HG03135 (cell line): ENCODE results near the gene SEL1L.
"Not testable (repeated sequence)": the region's sequence is repeated elsewhere in the genome, so short reads cannot be mapped to it uniquely, and the experiment has no call there.

ENCODE experiments used
- ATAC-seq: cut with Tn5 transposase; IDR thresholded peaks from one replicate; pipeline ENCODE4 v1.9.1; 2021; ENCODE audit warnings: mild to moderate bottlenecking, moderate library complexity; ENCODE audit not compliant: unreplicated experiment

Gene SEL1L

DNA sequence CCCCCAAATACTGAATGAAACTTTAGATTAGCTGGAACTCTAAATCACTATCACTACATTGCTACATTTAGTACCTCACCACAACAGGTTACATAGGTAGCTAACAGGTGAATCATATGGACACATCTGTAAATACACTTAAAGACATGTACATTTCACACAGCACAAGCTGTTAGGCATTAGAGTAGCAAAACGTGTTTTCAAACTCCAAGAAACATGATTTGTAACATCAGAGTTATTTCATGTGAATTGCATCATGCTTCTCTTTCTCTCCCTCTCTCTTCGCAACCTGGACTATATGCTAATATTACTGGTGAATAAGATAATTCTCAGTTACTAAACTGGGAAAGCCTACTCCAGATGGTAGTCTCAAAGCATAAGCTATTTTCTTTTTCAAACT, 4.3 kb downstream of the SEL1L start:
- ATAC-seq = no peak

- ATAC-seq = no peak
Measured at GRCh38 chr14:81525129-81525528, 8.5 kb downstream of the SEL1L start.

DNA sequence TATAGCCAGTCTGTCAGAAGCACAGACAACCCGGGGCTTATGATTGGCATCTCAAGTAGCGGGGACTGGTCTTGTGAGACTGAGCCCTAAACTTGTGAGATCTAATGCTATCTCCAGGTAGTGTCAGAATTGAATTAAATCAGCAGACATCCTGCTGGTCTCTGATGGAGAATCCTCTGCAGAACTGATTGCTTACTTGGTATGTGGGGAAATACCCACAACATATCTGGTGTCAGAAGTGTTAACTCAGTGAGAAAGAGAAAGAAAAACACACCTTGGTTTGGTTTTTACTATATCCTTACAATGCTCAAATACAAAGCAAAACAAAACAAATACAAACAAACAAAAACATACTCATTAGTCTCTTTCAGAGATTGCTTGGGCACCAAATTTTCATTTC, 10.0 kb downstream of the SEL1L start:
- ATAC-seq = no peak

- ATAC-seq = no peak
Measured at GRCh38 chr14:81523016-81523415, 10.6 kb downstream of the SEL1L start.

GRCh38 chr14:81521356-81521755, 12.3 kb downstream of the SEL1L start:
- ATAC-seq = no peak

DNA sequence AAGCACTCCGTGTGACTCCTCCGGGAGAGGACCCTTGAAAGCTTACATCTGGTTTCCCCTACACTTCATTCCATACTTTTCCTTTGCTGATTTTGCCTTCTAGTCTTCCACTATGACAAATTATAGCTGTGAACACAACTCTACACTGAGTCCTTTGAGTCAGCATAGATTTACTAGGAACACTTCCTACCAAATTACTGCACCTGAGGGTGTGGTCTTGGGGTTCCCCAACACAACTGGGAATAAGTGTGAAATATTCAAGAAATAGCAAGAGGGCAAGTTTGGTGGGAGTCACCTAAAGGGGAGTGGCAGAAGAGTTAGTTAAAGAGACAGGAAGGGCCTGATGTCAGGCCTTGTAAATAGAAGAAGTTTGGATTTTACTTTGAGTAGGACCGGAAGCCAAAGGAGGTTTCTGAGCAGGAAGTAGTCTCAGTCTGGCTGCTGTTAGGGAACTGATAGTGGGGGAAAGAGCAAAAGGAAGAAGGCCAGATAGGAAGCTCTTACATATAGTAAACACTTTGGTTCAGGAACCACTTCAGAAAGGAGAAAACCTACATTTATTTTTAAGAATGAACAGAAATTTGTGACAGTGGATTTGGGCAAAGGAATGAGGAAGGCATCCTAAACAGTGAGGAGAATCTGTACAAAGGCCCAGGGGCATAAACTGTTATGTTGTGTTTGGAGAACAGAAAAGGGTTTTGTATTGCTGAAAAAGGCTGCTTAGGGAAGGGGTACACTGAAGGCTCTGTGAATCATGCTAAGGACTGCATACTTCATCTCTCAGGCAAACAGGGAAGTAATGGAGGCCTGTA, 14.2 kb downstream of the SEL1L start:
- peak; percentile 62 for ATAC-seq

- no peak for ATAC-seq
Measured at GRCh38 chr14:81517798-81518398, 15.8 kb downstream of the SEL1L start.

- no peak for ATAC-seq
Measured at GRCh38 chr14:81516986-81517797, 16.5 kb downstream of the SEL1L start.

DNA sequence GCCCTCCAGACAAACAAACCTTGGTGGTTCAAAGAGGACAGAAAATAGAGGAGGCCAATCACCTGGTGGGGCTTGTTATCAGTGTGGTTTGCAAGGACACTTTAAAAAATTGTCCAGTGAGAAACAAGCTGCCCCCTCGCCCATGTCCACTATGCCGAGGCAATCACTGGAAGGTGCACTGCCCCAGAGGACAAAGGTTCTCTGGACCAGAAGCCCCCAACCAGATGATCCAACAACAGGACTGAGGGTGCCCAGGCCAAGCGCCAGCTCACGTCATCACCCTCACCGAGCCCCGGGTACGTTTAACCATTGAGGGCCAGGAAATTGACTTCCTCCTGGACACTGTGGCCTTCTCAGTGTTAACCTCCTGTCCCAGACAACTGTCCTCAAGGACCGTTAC, 17.7 kb downstream of the SEL1L start:
- not testable (repeated sequence) for ATAC-seq

GRCh38 chr14:81512826-81513225, 20.8 kb downstream of the SEL1L start:
- ATAC-seq = not testable (repeated sequence)

GRCh38 chr14:81511111-81511904, 22.3 kb downstream of the SEL1L start:
- ATAC-seq = no peak

- ATAC-seq = no peak
Measured at GRCh38 chr14:81509838-81510452, 23.7 kb downstream of the SEL1L start.

DNA sequence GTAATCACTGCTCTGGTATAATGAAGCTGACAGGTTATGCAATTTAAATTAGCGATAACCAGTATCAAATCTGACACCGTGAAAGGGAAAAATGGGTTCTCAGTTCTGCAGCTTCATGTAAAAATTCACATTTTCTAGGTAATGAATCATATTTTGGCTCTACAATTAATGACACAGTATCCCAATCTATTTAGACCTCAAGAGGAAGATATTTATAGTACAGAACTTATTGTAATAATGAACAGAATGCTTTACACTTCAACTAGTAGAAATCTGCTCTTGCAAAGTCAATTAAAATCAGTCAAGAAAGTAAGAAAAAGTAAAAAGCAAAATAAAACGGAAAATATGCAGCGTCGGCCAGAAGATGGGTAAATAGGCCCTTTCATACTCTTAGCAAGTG, 24.3 kb downstream of the SEL1L start:
- ATAC-seq = no peak

DNA sequence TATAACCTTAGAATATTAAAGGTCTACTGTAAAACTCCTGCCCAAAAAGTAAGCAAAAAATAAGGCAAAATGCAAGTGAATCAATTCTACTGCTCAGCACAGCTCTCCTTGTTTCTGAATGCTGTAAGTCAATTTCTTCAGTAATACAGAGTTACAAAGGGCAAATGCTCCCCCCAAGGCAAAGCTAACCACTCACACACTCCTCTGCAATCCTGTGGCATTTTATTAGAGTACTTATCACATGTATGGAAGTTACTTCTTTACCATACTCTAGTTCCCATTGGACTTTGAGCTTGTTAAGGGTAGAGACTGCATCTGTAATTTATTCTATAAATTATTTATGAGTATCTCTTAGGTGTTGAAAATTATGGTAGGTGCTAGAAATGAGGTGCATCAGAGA, 27.2 kb downstream of the SEL1L start:
- ATAC-seq = no peak

DNA sequence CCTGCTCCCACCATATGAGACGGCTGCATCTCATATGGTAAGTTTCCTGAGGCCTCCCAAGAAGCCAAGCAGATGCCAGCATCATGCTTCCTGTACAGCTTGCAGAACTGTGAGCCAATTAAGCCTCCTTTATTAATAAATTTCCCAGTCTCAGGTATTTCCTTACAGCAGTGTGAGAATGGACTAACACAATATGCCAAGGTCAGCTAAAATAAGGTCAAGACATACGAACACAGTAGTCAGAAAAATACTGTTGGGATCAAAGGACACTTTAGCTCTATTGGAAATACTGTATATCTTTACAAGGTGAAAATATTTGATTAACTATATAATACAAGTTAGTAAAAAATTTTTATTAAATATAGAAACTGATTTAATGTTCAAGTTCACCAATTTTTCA, 28.8 kb downstream of the SEL1L start:
- no peak for ATAC-seq

DNA sequence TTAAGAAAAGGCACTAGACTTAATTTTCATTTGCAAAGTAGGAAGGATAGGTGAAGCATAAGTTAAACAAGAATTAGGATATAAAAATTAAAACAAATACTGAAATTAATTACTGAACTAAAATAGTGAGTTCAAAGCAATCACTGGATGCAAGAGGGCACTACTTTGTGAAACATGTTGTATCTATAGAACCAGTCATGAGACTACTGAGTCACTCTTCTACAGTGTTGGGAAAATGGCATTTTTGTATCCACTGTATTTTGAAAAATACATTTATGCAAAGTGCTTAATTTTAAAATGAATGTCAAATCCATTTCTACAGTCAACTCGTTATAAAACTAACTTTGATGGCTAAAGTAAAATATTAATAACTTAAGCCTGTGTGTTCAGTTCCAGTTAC, 47.9 kb downstream of the SEL1L start:
- no peak for ATAC-seq

DNA sequence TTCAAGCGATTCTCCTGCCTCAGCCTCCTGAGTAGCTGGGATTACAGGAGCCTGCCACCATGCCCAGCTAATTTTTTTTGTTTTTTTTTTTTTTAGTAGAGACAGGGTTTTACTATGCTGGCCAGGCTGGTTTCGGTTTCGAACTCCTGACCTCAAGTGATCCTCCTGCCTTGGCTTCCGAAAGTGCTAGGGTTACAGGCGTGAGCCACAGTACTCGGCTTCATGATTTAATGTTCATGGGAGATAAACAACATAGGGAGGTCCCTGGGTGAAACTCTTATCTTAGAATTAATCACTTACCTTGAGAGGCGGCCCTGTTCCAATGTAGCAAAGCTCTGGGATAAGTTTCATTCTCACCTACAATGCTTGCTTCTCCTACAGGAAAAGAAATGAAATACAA, 48.3 kb downstream of the SEL1L start:
- ATAC-seq = peak; percentile 92

GRCh38 chr14:81484120-81484519, 49.5 kb downstream of the SEL1L start:
- no peak for ATAC-seq

- ATAC-seq = no peak
Measured at GRCh38 chr14:81480741-81481140, 52.9 kb downstream of the SEL1L start.

DNA sequence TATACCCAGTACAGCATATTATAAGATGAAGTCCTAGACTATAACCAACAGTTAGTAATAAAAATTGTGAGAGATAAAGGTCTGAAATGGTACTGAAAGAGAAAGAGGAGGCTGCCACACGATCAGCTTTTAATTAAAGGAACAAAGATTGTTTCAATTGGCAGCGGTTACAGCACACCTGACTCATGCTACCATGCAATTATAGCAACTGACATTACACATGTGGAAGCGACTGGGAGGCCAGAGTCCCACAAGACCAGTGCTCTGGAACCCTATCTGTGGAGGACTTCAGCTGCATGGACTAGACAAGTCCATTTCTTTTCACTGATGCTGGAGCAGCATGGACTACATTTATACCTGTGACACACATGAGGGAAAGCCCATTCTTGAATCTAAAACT, 55.2 kb downstream of the SEL1L start:
- no peak for ATAC-seq

GRCh38 chr14:81476816-81477215, 56.8 kb downstream of the SEL1L start:
- ATAC-seq = no peak
